ENCODE measurements around the gene ACSM3. TPM values are rescaled to one million over a fixed set of nuclear protein-coding genes. Genes with fewer than 3 reads are reported as not detected.
A peak's percentile ranks its signal among the peaks of the same experiment; 100 is the strongest.

ACSM3 gene
- total RNA-seq, 3 donors from 2014 or later = 0.80 to 60.2 (median 22.9) TPM

GRCh38 chr16:20740901-20741521 is 22.8 kb upstream of the ACSM3 start:
- DNase-seq (ENCODE audit: low spot score in 2 of 2) = peak; percentile 86 to 89
- Histone ChIP-seq H3K27ac (peak overlapping the region; percentile 95 to 97), H3K27me3 (no peaks in the 10 kb centered on the region), H3K4me3 (peak overlapping the region; percentile 80 to 97 (median 91)), H3K36me3 (no peaks in the 10 kb centered on the region), H3K4me1 (no peaks in the 10 kb centered on the region), H3K9me3 (no peaks in the 10 kb centered on the region)
- no peak for TF ChIP-seq POLR2A (IDR thresholded peaks at IDR 0.05)
- TF ChIP-seq POLR2AphosphoS5 (IDR thresholded peaks at IDR 0.05) = no peak
- TF ChIP-seq, protein P1, sequence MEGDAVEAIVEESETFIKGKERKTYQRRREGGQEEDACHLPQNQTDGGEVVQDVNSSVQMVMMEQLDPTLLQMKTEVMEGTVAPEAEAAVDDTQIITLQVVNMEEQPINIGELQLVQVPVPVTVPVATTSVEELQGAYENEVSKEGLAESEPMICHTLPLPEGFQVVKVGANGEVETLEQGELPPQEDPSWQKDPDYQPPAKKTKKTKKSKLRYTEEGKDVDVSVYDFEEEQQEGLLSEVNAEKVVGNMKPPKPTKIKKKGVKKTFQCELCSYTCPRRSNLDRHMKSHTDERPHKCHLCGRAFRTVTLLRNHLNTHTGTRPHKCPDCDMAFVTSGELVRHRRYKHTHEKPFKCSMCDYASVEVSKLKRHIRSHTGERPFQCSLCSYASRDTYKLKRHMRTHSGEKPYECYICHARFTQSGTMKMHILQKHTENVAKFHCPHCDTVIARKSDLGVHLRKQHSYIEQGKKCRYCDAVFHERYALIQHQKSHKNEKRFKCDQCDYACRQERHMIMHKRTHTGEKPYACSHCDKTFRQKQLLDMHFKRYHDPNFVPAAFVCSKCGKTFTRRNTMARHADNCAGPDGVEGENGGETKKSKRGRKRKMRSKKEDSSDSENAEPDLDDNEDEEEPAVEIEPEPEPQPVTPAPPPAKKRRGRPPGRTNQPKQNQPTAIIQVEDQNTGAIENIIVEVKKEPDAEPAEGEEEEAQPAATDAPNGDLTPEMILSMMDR (IDR thresholded peaks at IDR 0.05) = no peak
- intact Hi-C loops (cut with DNase I; ENCODE audit: low total_unique reads) = no loop called here

GRCh38 chr16:20741554-20742285 is 22.1 kb upstream of the ACSM3 start, which contains the start of gene THUMPD1:
THUMPD1 (minus strand) TSS chr16:20741818; CDS start chr16:20741739, 79 bp downstream.
- intact Hi-C loops (cut with DNase I; ENCODE audit: low total_unique reads) = no loop called here
- TF ChIP-seq, protein P1 (IDR thresholded peaks at IDR 0.05) = peak in 1 of 3 donors; percentile 27
- TF ChIP-seq POLR2AphosphoS5 (IDR thresholded peaks at IDR 0.05) (peak; percentile 95 to 98 (median 97)), POLR2A (IDR thresholded peaks at IDR 0.05) (peak; percentile 77)

DNA sequence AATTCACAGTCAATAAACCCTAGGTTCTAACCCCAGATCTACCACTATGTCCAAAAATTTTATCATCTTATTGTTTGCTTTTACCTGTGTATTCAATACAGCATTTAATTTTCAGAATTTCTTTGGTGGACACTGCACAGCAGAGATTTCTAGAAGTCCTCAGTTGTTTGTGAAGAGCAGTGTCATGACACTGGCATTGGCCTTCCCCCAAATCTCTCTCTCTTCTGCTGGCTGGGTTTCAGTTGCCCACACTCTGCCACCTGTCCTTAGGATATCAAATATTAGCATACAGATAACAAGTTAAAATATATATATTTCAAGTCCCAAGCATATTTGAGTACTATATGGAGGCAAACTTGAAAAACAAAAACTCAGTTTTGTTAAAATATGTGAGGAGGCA is 20.2 kb upstream of the ACSM3 start:
- no peak overlapping the region for H3K4me3 ChIP-seq
- H3K36me3 ChIP-seq = no peaks in the 10 kb centered on the region
- no peak for TF ChIP-seq POLR2AphosphoS5 (IDR thresholded peaks at IDR 0.05)
- no peak for TF ChIP-seq POLR2A (IDR thresholded peaks at IDR 0.05)
- TF ChIP-seq, protein P1 (IDR thresholded peaks at IDR 0.05) = no peak
- H3K27ac ChIP-seq = no peak overlapping the region
- intact Hi-C loops (cut with DNase I; ENCODE audit: low total_unique reads) = no loop called here
- no peaks in the 10 kb centered on the region for H3K9me3 ChIP-seq
- no peak for DNase-seq (ENCODE audit: low spot score in 2 of 2)
- no peaks in the 10 kb centered on the region for H3K27me3 ChIP-seq
- H3K4me1 ChIP-seq = no peaks in the 10 kb centered on the region

More at GRCh38 chr16:20741554-20742285, 22.1 kb upstream of the ACSM3 start, which contains the start of gene THUMPD1:
- no peaks in the 10 kb centered on the region for H3K36me3 ChIP-seq
- peak; percentile 94 to 96 for DNase-seq (ENCODE audit: low spot score in 2 of 2)
- no peaks in the 10 kb centered on the region for H3K27me3 ChIP-seq
- peak within 1 kb of the TSS; percentile 80 to 97 (median 91) for H3K4me3 ChIP-seq
- H3K27ac ChIP-seq = peak within 1 kb of the TSS; percentile 95 to 97
- H3K4me1 ChIP-seq = no peaks in the 10 kb centered on the region
- no peaks in the 10 kb centered on the region for H3K9me3 ChIP-seq

GRCh38 chr16:20744922-20745440 is 18.8 kb upstream of the ACSM3 start:
- no peaks in the 10 kb centered on the region for H3K36me3 ChIP-seq
- no peak overlapping the region for H3K27ac ChIP-seq
- H3K27me3 ChIP-seq = no peaks in the 10 kb centered on the region
- DNase-seq (ENCODE audit: low spot score in 2 of 2) = no peak
- H3K4me1 ChIP-seq = no peaks in the 10 kb centered on the region
- H3K9me3 ChIP-seq = no peaks in the 10 kb centered on the region
- intact Hi-C loops (cut with DNase I; ENCODE audit: low total_unique reads) = no loop called here
- TF ChIP-seq, protein P1 (IDR thresholded peaks at IDR 0.05) = no peak
- TF ChIP-seq POLR2A (IDR thresholded peaks at IDR 0.05) = no peak
- TF ChIP-seq POLR2AphosphoS5 (IDR thresholded peaks at IDR 0.05) = no peak
- H3K4me3 ChIP-seq = no peak overlapping the region

DNA sequence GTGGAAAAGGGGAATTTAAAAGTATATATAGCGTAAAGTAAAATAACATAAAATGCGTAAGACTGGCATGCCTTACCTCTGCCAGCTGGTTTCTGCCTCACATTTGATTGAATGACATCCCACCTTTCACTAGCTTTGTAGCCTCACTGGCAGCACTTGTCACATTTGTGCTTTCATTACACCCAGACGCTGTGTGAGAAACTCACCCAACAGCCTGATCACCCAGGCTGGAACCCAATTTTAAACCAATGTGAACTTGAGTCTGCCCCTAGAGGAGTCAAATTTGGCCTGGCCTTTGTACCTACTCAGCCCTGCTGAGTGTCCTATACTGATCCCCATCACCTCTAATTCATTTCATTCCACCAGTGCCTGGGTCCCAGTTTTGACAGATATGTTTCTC is 17.4 kb upstream of the ACSM3 start:
- no peaks in the 10 kb centered on the region for H3K4me1 ChIP-seq
- H3K27me3 ChIP-seq = no peaks in the 10 kb centered on the region
- H3K36me3 ChIP-seq = no peaks in the 10 kb centered on the region
- H3K9me3 ChIP-seq = no peaks in the 10 kb centered on the region
- no peak overlapping the region for H3K27ac ChIP-seq
- intact Hi-C loops (cut with DNase I; ENCODE audit: low total_unique reads) = no loop called here
- DNase-seq (ENCODE audit: low spot score in 2 of 2) = no peak
- no peak overlapping the region for H3K4me3 ChIP-seq
- TF ChIP-seq, protein P1 (IDR thresholded peaks at IDR 0.05) = no peak
- no peak for TF ChIP-seq POLR2AphosphoS5 (IDR thresholded peaks at IDR 0.05)
- TF ChIP-seq POLR2A (IDR thresholded peaks at IDR 0.05) = no peak

Data from breast epithelium (tissue), 4 donors.